Stimulated activated CD4-positive, alpha-beta T cell treated with anti-CD3 and anti-CD28 coated beads, TNF-alpha, amount 100 ng/mL, for 48 hours (primary cell): ENCODE measurements around the gene ABHD17A.
"Not testable (repeated sequence)": the region's sequence is repeated elsewhere in the genome, so short reads cannot be mapped to it uniquely, and the experiment has no call there.

ENCODE experiments used
- DNase-seq, 3 donors: peaks; one replicate each; pipeline ENCODE4 v3.0.0-alpha.2; 2020; ENCODE audit warnings: low read depth in 3 of 3

ABHD17A gene

GRCh38 chr19:1910177-1910576 is 24.9 kb upstream of the ABHD17A start:
- no peak for DNase-seq

GRCh38 chr19:1909761-1910080 is 24.4 kb upstream of the ABHD17A start:
- DNase-seq = no peak

GRCh38 chr19:1908364-1908678 is 23.0 kb upstream of the ABHD17A start:
- DNase-seq = no peak

- no peak for DNase-seq
These were observed 22.5 kb upstream of the ABHD17A start for GRCh38 chr19:1907563-1908363.

GRCh38 chr19:1906985-1907562 is 21.8 kb upstream of the ABHD17A start:
- DNase-seq = no peak

GRCh38 chr19:1905863-1906375 is 20.6 kb upstream of the ABHD17A start:
- DNase-seq = no peak

GRCh38 chr19:1905110-1905862 is 20.0 kb upstream of the ABHD17A start, which contains the start of the genes ADAT3 and SCAMP4:
TSS of gene ADAT3 (plus strand) at chr19:1905399. CDS start at chr19:1912048, 6,649 bp downstream.
TSS of gene SCAMP4 (plus strand) at chr19:1905399. CDS start at chr19:1915020, 9,621 bp downstream.
- DNase-seq = peak; percentile 97 to 99 (median 98)

GRCh38 chr19:1904860-1905109 is 19.5 kb upstream of the ABHD17A start:
- DNase-seq = no peak

- DNase-seq = no peak
These were observed 17.6 kb upstream of the ABHD17A start for GRCh38 chr19:1902923-1903322.

GRCh38 chr19:1901940-1902404 is 16.7 kb upstream of the ABHD17A start:
- DNase-seq = no peak

GRCh38 chr19:1896508-1896907 is 11.2 kb upstream of the ABHD17A start:
- no peak for DNase-seq

- DNase-seq = no peak
These were observed 8.5 kb upstream of the ABHD17A start for GRCh38 chr19:1893791-1894190.

- no peak for DNase-seq
These were observed 4.6 kb upstream of the ABHD17A start for GRCh38 chr19:1889907-1890306.

- DNase-seq = no peak
These were observed 3.1 kb upstream of the ABHD17A start for GRCh38 chr19:1888385-1888784.

GRCh38 chr19:1886360-1886759 is 1.1 kb upstream of the ABHD17A start:
- not testable (repeated sequence) for DNase-seq

- no peak for DNase-seq
These were observed 469 bp downstream of the ABHD17A start for GRCh38 chr19:1884719-1885334.

- DNase-seq = peak in 1 of 3 donors; percentile 57
These were observed 991 bp downstream of the ABHD17A start for GRCh38 chr19:1884291-1884718.

GRCh38 chr19:1883784-1884183 is 1.5 kb downstream of the ABHD17A start:
- no peak for DNase-seq

- DNase-seq = no peak
These were observed 2.3 kb downstream of the ABHD17A start for GRCh38 chr19:1882786-1883692.

GRCh38 chr19:1882089-1882785 is 3.1 kb downstream of the ABHD17A start:
- DNase-seq = peak in 2 of 3 donors; percentile 43 to 65
